Spleen (tissue), 7 donors: ENCODE results near the gene SASS6.

Source experiments
- CTCF ChIP-seq, 11 experiments: fragments of 200-600 bp in 7 of 11; fragments of 450-650 bp in 4 of 11; sonication (generic) in 4 of 11; IDR thresholded peaks in 8 of 11; conservative IDR thresholded peaks in 3 of 11; 1 replicate in 7 of 11; 2 replicates in 4 of 11; pipeline versions ENCODE4 v1.4.0 to v1.8.0; 2016 to 2021; ENCODE audit warnings: antibody characterized with exemption in 11 of 11, inconsistent platforms in 4 of 11, mild to moderate bottlenecking in 1 of 11
- POLR2A ChIP-seq, 3 donors: fragments of 450-650 bp; IDR thresholded peaks; one replicate each; pipeline ENCODE4 v1.5.1; 2017; ENCODE audit warnings: antibody characterized with exemption in 3 of 3, mild to moderate bottlenecking in 1 of 3
- donor health status: DM: no; HTN: no; CAD: no; lungs with moderate emphysema.
- donor health status: DM: no; HTN: no; CAD: no.
- donor health status: DM: no; HTN: no; CAD: no.

DNA sequence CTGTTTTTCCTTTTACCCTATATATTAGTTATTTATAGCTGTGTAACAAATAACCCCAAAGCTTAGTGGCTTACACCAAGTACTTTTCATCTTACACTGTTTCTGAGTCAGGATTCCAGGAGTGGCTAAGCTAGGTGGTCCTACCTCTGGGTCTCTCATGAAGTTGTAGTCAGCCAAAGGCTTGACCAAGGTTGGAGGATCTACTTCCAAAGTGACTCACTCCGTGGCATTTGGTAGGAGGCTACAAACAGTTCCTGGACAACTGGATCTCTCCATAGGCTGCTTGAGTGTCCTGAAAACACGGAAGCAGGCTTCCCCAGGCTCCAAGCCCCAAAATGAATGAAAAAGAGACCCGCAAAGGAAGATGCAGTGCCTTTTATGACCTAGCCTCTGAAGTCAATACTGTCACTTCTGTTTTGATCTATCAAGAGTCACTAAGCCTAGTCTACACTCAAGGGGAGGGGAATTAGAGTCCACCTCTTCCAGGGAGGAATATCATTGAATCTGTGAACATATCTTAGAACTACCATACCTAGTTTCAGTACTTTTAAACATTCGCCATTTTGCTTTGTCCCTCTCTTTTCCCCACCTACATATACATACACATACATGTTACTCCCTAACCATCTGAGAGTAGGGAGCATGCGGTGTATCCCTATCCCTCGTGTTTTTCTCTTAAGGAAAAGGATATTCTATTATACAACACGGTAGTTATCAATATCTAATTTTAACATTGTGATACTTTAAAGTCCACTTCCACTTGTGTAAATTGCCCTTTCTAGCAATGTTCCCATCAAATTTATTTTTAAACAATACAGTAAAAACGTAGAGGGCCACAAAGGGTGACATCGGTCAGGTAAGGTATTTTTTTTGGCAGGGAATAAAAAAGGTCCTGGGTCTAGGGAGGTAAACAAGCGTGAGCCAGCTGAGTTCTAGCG is 95.7 kb downstream of the SASS6 start:
- TF ChIP-seq CTCF (IDR thresholded peaks at IDR 0.05 in 8 of 11, conservative IDR thresholded peaks at IDR 0.05 in 3 of 11), result no peak
- TF ChIP-seq POLR2A (IDR thresholded peaks at IDR 0.05), result no peak
